ENCODE measurements around the gene RGS7BP.

RGS7BP gene

DNA sequence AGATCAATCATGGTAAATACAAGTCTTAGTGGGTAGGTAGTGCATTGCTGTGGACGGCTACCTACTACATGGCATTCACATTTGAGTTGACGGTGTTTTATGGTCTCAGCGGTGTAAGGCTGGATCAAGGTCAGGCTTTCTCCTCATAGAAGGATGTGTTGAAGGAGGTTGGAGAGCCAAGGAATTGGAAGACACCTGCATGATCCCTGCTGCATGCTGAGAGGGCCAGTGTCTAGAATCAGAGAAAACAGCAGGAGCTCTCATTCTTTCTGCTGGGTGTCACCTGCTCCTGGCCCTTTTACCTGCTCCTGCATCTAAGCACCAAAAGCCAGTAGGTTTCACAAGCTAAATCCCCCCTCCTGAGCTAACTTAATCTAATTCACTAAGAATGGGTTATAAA, 88.2 kb downstream of the RGS7BP start:
- H3K4me3 Mint-ChIP-seq, result no peak overlapping the region
- H3K36me3 Mint-ChIP-seq, result no peaks in the 10 kb centered on the region
- H3K27ac Mint-ChIP-seq, result no peak overlapping the region
- no peaks in the 10 kb centered on the region for H3K4me1 Mint-ChIP-seq
- ATAC-seq (no peak), DNase-seq (ENCODE audit: low spot score in 2 of 2) (no peak)
- H3K9me3 Mint-ChIP-seq, result no peaks in the 10 kb centered on the region

DNA sequence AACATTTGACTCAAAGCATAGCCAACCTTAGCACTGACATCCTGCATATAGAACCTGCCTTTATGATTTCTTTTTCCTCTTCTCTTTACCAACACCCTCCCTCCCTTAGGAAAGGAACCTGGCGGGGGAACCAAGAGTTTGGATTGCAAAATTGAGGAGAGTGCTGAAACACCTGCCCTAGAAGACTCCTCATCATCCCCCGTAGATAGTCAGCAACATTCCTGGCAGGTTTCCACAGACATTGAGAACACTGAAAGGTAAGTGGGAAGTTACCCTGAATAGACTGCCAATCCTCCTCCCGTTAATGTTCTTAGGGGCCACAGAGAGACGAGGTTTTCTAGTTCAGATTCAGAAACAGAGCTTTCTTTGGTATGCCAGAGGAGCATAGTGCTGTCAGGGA, 88.8 kb downstream of the RGS7BP start:
- Mint-ChIP-seq H3K36me3 (no peaks in the 10 kb centered on the region), H3K9me3 (no peaks in the 10 kb centered on the region), H3K27ac (no peak overlapping the region), H3K4me3 (no peak overlapping the region), H3K4me1 (no peaks in the 10 kb centered on the region)
- ATAC-seq (no peak), DNase-seq (ENCODE audit: low spot score in 2 of 2) (no peak)

GRCh38 chr5:64595031-64595855, 89.4 kb downstream of the RGS7BP start:
- no peaks in the 10 kb centered on the region for H3K4me1 Mint-ChIP-seq
- ATAC-seq (no peak), DNase-seq (ENCODE audit: low spot score in 2 of 2) (no peak)
- H3K9me3 Mint-ChIP-seq, result no peaks in the 10 kb centered on the region
- H3K4me3 Mint-ChIP-seq, result no peak overlapping the region
- H3K36me3 Mint-ChIP-seq, result no peaks in the 10 kb centered on the region
- no peak overlapping the region for H3K27ac Mint-ChIP-seq

GRCh38 chr5:64599226-64599625, 93.4 kb downstream of the RGS7BP start:
- ATAC-seq (peak; percentile 6), DNase-seq (ENCODE audit: low spot score in 2 of 2) (no peak)
- Mint-ChIP-seq H3K4me3 (no peak overlapping the region), H3K27ac (no peak overlapping the region), H3K36me3 (no peaks in the 10 kb centered on the region), H3K9me3 (no peaks in the 10 kb centered on the region), H3K4me1 (no peaks in the 10 kb centered on the region)

DNA sequence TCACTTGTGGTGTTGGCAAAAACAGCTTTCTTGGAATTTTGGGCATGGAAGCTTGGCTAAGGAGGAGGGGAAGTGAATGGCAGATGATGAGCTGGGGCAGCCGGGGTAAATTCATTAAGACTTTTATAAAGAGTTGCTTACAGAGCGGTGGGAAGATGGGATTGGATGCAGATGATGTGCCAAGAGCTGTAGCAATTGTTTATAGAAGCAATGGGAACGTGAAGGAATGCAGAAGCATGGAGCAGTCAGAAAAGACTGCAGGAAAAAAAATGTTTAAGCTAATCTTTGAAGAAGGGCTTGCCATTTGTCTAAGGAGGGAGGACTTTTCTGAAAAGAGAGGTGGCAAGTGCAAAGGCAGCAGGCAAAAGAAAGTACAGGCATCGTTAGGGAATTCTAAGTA, 97.9 kb downstream of the RGS7BP start:
- DNase-seq (ENCODE audit: low spot score in 2 of 2) (no peak), ATAC-seq (no peak)
- H3K4me1 Mint-ChIP-seq, result no peaks in the 10 kb centered on the region
- H3K9me3 Mint-ChIP-seq, result no peaks in the 10 kb centered on the region
- H3K36me3 Mint-ChIP-seq, result no peaks in the 10 kb centered on the region
- no peak overlapping the region for H3K27ac Mint-ChIP-seq
- no peak overlapping the region for H3K4me3 Mint-ChIP-seq

DNA sequence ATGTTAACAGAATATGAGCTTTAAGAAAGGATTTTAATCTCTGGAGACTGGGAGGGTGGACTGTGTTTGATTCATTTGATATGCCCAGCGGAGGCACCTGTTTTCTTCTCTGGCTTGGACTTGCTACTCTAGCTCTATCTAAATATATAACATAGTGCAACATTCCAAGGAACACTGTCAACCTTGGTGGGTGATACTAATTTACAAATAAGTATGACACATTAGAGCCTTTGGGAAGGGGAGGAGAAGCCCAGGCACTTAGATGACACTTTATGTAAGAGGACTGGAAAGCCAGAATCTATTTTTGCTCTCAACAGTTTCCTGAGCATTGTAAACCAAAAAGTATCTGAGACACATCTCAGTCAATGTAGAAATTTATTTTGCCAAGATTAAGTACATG, 101.1 kb downstream of the RGS7BP start:
- Mint-ChIP-seq H3K4me1 (no peaks in the 10 kb centered on the region), H3K9me3 (no peaks in the 10 kb centered on the region), H3K27ac (no peak overlapping the region), H3K4me3 (no peak overlapping the region), H3K36me3 (no peaks in the 10 kb centered on the region)
- no peak for DNase-seq (ENCODE audit: low spot score in 2 of 2)
- no peak for ATAC-seq

DNA sequence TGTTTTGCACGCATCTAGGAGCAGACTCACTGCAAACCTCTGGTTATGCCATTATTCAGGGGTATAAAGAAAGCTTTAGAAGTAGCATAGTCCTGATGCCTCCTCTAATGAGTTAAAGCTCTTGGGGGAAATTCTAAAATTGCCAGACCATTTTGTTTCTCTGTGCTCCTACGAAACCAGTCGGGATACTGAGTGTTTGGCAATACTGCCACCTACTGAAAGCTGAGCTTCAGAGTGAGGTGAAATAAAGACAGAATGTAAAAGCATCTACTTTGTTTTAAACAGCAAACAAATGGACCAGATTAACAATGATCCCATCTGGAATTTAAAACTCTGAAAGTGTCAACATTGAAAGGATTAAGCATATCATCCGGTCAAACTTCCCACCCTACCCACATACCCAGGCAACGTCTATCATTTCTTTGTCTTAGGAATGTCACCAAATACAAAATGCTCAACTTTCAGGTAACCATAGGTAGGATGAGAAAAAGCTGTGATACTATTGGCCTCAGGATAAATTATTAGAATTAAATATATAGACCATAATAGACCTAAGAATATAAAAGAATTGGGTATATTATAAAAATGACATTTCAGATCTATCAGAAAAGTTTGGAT, 106.6 kb downstream of the RGS7BP start:
- ATAC-seq (no peak), DNase-seq (ENCODE audit: low spot score in 2 of 2) (no peak)
- Mint-ChIP-seq H3K4me3 (no peak overlapping the region), H3K4me1 (no peaks in the 10 kb centered on the region), H3K27ac (no peak overlapping the region), H3K36me3 (no peaks in the 10 kb centered on the region), H3K9me3 (no peaks in the 10 kb centered on the region)

DNA sequence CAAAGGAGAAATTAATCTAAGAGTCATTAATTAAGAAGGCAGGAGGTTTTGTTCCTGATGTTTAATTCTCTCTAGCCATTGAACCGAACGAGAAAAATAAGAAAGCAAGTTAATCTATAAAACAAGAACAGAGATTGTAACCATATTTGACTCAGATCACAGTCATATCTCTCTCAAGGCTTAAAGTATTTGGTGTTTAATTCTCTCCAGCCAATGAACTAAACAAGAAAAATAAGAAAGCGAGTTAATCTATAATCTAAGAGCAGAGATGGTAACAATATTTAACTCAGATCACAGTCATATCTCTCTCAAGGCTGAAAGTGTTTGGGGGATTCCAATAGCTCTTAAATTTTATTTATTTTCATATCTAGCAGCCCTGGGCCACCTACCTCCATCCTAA, 110.1 kb downstream of the RGS7BP start:
- no peaks in the 10 kb centered on the region for H3K36me3 Mint-ChIP-seq
- H3K4me1 Mint-ChIP-seq, result no peaks in the 10 kb centered on the region
- ATAC-seq, result no peak

GRCh38 chr5:64619609-64620008, 113.8 kb downstream of the RGS7BP start:
- no peak for ATAC-seq
- Mint-ChIP-seq H3K4me3 (no peak overlapping the region), H3K36me3 (no peaks in the 10 kb centered on the region), H3K27ac (no peak overlapping the region), H3K9me3 (no peaks in the 10 kb centered on the region), H3K4me1 (no peaks in the 10 kb centered on the region)
- no peak for DNase-seq (ENCODE audit: low spot score in 2 of 2)

More for the DNA sequence above, 110.1 kb downstream of the RGS7BP start:
- Mint-ChIP-seq H3K27ac (no peak overlapping the region), H3K9me3 (no peaks in the 10 kb centered on the region), H3K4me3 (no peak overlapping the region)
- no peak for DNase-seq (ENCODE audit: low spot score in 2 of 2)

DNA sequence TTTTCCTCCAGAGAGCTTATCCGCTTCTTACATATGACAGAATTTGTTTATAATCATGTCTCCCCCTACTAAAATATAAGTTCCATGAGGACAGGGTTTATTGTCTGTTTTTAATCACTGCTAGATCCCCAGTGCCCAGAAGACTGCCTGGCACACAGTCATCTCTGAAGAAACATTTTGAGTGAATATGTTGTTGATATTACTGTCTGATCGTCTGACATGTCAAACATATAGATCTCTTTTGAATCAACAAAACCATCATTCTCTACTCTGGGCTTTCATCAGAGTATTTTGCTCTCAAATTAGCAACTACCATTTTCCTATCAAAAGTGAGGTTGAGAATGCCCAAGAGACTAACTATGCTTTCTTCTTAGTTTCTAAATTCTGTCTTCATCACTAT, 117.2 kb downstream of the RGS7BP start:
- no peak overlapping the region for H3K27ac Mint-ChIP-seq
- H3K36me3 Mint-ChIP-seq, result no peaks in the 10 kb centered on the region
- no peaks in the 10 kb centered on the region for H3K9me3 Mint-ChIP-seq
- no peak overlapping the region for H3K4me3 Mint-ChIP-seq
- ATAC-seq, result peak; percentile 71
- H3K4me1 Mint-ChIP-seq, result no peaks in the 10 kb centered on the region
- DNase-seq (ENCODE audit: low spot score in 2 of 2), result no peak

DNA sequence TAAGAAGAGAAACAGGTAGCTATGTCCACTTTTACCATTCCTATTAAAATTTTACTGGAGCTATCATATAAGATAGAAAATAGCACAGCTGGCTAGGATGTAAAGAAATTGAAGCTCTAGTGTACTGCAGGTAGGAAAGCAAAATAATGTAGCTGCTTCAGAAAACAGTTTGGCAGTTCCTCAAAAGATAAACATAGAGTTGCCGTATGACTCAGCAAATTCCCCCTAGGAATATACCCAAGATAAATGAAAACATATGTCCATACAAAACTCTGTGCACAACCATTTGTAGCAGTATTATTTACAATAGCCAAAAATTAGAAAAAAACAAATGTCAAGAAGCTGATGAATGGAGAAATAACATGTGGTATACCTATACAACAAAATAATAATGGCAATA, 119.9 kb downstream of the RGS7BP start:
- DNase-seq (ENCODE audit: low spot score in 2 of 2) (no peak), ATAC-seq (no peak)
- Mint-ChIP-seq H3K4me1 (no peaks in the 10 kb centered on the region), H3K9me3 (no peaks in the 10 kb centered on the region), H3K4me3 (no peak overlapping the region), H3K27ac (no peak overlapping the region), H3K36me3 (no peaks in the 10 kb centered on the region)

- DNase-seq (ENCODE audit: low spot score in 2 of 2), result no peak
- no peak for ATAC-seq
- Mint-ChIP-seq H3K36me3 (no peaks in the 10 kb centered on the region), H3K9me3 (no peaks in the 10 kb centered on the region), H3K4me3 (no peak overlapping the region), H3K4me1 (no peaks in the 10 kb centered on the region), H3K27ac (no peak overlapping the region)
Observed at GRCh38 chr5:64628901-64629300, 123.1 kb downstream of the RGS7BP start.

- Mint-ChIP-seq H3K9me3 (no peaks in the 10 kb centered on the region), H3K4me1 (no peaks in the 10 kb centered on the region), H3K36me3 (no peaks in the 10 kb centered on the region), H3K27ac (no peak overlapping the region), H3K4me3 (no peak overlapping the region)
- DNase-seq (ENCODE audit: low spot score in 2 of 2) (no peak), ATAC-seq (no peak)
Observed at GRCh38 chr5:64629841-64630240, 124.0 kb downstream of the RGS7BP start.

DNA sequence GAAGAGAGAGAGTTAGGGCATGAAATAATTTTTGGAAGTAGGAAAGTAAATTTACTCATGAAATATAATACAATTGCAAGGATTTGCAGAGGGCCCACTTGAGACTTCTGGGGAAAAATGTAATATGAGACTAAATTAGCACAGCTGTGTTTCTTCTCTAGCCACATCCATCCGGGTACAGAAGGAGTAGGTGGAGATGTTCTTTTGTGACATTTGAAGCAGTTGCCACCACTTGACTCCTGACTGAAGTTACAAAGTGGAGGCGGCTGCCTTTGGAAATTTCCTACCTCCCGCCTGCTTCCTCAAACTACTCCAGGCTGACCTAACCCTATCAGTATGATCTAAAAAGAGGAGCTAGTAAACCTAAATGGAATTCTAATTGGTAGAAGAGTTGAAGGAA, 126.4 kb downstream of the RGS7BP start:
- Mint-ChIP-seq H3K4me1 (peaks cover 5% of the 10 kb centered on the region), H3K27ac (no peak overlapping the region), H3K36me3 (no peaks in the 10 kb centered on the region), H3K4me3 (no peak overlapping the region), H3K9me3 (no peaks in the 10 kb centered on the region)
- no peak for DNase-seq (ENCODE audit: low spot score in 2 of 2)
- no peak for ATAC-seq

GRCh38 chr5:64634997-64635686, 129.3 kb downstream of the RGS7BP start:
- Mint-ChIP-seq H3K4me3 (no peak overlapping the region), H3K36me3 (no peaks in the 10 kb centered on the region), H3K27ac (no peak overlapping the region), H3K9me3 (no peaks in the 10 kb centered on the region), H3K4me1 (peaks cover 7% of the 10 kb centered on the region)
- DNase-seq (ENCODE audit: low spot score in 2 of 2) (no peak), ATAC-seq (peak; percentile 11)

DNA sequence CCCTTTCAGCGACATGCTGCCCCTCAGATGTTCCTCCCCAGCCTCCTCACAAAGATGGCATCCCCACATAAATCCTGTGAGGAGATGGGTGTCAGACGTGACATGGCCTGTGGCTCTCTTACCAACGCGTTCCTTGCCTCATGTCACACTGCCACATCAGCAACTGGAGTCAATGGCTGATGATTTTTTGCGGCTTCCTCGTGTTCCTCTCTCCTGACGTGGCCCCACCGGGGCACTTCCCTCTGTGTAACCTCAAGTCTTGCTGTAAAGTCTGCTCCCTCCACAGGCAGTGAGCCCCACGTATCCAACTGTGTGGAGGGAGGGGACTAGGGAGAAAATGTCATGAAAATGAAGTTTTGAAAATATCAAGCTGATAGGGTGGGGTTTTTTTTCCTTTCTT, 131.3 kb downstream of the RGS7BP start:
- Mint-ChIP-seq H3K36me3 (no peaks in the 10 kb centered on the region), H3K4me3 (no peak overlapping the region), H3K9me3 (no peaks in the 10 kb centered on the region), H3K4me1 (peaks cover 7% of the 10 kb centered on the region), H3K27ac (no peak overlapping the region)
- DNase-seq (ENCODE audit: low spot score in 2 of 2) (no peak), ATAC-seq (peak; percentile 71)
